Measurements from ENCODE around the gene FRA10AC1.

DNA sequence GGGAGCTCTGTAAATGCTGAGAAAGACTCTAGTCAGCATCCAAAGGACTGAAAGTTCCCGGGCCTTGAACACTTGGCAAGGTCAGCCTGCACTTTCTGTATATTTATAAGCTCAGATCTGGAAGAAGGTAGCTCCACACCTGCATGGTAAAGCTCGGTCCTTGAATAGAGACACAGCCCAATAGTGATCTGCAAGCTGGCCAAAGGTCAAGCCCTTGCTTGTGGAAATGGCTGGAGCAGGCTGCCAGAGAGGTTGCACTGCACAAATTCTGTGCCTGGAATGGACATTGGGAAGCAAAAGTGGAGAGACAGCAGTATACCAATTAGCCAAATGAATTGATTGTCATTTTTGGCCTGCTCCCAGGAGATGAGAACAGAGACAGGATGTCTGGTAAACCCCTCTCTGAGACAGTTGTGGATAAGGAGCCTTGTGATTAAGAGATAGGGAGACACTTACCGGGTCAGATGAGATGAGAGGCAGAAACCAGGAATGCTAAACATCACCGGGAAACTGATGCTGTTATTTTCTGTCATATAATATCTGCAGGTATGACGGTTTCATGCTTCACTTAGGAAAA, 8.0 kb upstream of the FRA10AC1 start:
- TF ChIP-seq, protein P1, sequence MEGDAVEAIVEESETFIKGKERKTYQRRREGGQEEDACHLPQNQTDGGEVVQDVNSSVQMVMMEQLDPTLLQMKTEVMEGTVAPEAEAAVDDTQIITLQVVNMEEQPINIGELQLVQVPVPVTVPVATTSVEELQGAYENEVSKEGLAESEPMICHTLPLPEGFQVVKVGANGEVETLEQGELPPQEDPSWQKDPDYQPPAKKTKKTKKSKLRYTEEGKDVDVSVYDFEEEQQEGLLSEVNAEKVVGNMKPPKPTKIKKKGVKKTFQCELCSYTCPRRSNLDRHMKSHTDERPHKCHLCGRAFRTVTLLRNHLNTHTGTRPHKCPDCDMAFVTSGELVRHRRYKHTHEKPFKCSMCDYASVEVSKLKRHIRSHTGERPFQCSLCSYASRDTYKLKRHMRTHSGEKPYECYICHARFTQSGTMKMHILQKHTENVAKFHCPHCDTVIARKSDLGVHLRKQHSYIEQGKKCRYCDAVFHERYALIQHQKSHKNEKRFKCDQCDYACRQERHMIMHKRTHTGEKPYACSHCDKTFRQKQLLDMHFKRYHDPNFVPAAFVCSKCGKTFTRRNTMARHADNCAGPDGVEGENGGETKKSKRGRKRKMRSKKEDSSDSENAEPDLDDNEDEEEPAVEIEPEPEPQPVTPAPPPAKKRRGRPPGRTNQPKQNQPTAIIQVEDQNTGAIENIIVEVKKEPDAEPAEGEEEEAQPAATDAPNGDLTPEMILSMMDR (conservative IDR thresholded peaks at IDR 0.05; ENCODE audit: low read depth, low read length): no peak
- no peak for TF ChIP-seq POLR2A (IDR thresholded peaks at IDR 0.05; ENCODE audit: low read depth, low read length)
